ENCODE measurements around the gene EIF2B1.

EIF2B1 gene

GRCh38 chr12:123633379-123634141 lies at the start of gene EIF2B1, which contains the start of gene GTF2H3:
Gene EIF2B1, minus strand, starts transcription at chr12:123633686. Its CDS starts 129 bp downstream, at chr12:123633557.
Gene GTF2H3, plus strand, starts transcription at chr12:123633829. Its CDS starts 31 bp downstream, at chr12:123633860.
- DNase-seq, result peak; percentile 85 to 93 (median 91)

DNA sequence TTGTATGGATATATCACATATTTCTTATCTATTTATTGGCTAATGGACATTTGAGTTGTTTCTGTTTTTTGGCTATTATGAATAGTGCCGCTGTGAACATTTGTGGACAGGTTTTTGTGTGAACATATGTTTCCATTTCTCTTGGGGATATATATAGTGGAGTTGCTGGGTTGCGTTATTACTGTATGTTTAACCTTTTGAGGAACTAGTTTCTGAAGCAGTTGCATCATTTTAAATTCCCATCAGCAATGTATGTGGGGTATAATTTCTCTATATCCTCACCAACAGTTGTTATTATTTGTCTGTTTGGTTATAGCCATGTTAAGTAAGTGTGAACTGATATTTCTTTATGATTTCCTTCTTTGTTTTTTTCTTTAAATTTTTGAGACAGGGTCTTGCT lies 48.1 kb upstream of the EIF2B1 start:
- no peak for DNase-seq

DNA sequence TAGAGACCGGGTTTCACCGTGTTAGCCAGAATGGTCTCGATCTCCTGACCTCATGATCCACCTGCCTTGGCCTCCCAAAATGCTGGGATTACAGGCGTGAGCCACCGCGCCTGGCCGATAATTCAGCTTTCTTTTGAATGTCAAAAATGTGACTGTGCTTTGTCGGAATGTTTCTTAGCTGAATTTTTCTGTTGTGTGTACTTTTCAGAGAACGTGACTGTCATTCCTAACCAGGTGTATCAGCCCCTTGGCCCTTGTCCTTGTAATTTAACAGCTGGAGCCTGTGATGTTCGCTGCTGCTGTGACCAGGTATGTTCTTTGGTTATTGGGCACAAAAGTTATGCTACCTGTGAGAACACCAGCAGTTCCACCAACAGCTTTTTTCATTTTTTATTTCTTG lies 45.5 kb upstream of the EIF2B1 start:
- DNase-seq, result no peak

- no peak for DNase-seq
These were observed 43.3 kb upstream of the EIF2B1 start for GRCh38 chr12:123676616-123677320.

GRCh38 chr12:123675436-123675835 lies 42.0 kb upstream of the EIF2B1 start:
- DNase-seq, result no peak

GRCh38 chr12:123671876-123672275 lies 38.4 kb upstream of the EIF2B1 start:
- DNase-seq, result no peak

GRCh38 chr12:123670882-123671728 lies 37.6 kb upstream of the EIF2B1 start, which contains the start of gene TCTN2:
Gene TCTN2, plus strand, starts transcription at chr12:123671113. Its CDS starts 128 bp downstream, at chr12:123671241.
- peak; percentile 77 to 92 (median 86) for DNase-seq

DNA sequence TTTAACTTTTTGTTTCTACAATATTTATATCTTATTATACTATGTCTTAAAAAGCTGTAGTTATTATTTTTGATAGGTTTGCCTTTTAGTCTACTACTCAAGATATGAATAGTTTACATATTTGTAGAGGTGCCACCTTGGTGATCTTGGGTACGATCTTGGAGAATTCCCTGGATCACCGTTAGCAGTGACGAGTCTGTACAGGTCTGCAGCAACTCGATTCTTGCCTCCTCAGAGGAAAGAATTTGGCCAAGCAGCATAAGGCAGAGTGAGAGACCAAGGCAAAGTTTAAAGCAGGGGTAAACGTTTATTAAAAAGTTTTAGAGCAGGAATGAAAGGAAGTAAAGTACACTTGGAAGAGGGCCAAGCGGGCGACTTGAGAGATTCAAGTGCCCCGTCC lies 34.3 kb upstream of the EIF2B1 start:
- no peak for DNase-seq

- DNase-seq, result no peak
These were observed 26.7 kb upstream of the EIF2B1 start for GRCh38 chr12:123659996-123660727.

- no peak for DNase-seq
These were observed 23.7 kb upstream of the EIF2B1 start for GRCh38 chr12:123657211-123657610.

DNA sequence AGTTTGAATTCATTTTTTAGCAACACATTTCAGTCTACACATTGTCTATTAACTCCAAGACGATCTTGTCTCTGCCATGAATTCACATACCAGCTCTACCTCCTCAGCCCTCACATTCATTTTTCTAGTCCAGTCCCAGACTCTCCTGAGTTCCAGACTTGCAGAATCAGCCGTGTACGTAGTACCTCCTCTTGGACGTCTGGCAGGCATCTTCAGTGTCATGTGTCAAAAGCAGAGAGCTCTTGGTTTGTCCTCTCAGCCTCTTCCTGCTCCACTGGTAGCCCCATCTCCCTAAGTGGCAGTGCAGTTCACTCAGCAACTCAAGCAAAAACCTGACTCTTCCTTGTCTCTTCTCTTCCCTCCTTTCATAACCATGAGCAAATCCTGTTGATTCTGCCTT lies 22.9 kb upstream of the EIF2B1 start:
- DNase-seq, result no peak

- DNase-seq, result no peak
These were observed 21.9 kb upstream of the EIF2B1 start for GRCh38 chr12:123655420-123655819.

- no peak for DNase-seq
These were observed 20.7 kb upstream of the EIF2B1 start for GRCh38 chr12:123654129-123654701.

GRCh38 chr12:123648401-123648800 lies 14.9 kb upstream of the EIF2B1 start:
- no peak for DNase-seq

GRCh38 chr12:123645878-123646277 lies 12.4 kb upstream of the EIF2B1 start:
- DNase-seq, result no peak

- DNase-seq, result no peak
These were observed 11.9 kb upstream of the EIF2B1 start for GRCh38 chr12:123645380-123645779.

DNA sequence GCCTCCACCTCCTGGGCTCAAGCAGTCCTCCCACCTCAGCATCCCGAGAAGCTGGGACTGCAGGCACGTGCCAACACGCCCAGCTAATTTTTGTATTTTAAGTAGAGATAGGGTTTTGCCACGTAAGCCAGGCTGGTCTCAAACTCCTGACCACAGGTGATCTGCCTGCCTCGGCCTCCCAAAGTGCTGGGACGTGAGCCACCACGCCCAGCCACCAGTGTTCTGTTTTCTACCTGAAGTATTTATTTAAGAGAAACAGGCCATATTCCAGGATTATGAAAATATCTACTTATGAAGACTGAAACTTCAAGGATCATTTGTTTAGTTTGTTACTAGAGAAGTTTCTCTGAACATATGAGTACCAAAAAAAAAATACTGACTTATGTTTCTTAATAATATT lies 10.4 kb upstream of the EIF2B1 start:
- no peak for DNase-seq

DNA sequence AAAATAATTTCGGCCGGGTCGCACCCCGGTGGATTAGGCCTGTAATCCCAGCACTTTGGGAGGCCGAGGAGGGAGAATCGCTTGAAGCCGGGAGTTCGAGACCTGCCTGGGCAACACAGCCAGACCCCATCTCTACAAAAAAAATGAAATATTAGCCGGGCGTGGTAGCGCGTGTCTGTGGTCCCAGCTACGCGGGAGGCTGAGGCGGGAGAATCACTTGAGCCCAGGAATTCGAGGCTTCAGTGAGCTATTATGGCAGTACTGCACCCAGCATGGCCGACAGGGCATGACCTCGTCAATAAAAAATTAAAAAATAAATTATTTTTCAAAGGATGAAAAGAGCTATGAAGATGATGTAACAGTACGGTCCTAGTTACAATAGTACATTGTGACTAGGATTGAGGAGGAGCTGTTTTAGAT lies 666 bp upstream of the EIF2B1 start:
- no peak for DNase-seq

DNA sequence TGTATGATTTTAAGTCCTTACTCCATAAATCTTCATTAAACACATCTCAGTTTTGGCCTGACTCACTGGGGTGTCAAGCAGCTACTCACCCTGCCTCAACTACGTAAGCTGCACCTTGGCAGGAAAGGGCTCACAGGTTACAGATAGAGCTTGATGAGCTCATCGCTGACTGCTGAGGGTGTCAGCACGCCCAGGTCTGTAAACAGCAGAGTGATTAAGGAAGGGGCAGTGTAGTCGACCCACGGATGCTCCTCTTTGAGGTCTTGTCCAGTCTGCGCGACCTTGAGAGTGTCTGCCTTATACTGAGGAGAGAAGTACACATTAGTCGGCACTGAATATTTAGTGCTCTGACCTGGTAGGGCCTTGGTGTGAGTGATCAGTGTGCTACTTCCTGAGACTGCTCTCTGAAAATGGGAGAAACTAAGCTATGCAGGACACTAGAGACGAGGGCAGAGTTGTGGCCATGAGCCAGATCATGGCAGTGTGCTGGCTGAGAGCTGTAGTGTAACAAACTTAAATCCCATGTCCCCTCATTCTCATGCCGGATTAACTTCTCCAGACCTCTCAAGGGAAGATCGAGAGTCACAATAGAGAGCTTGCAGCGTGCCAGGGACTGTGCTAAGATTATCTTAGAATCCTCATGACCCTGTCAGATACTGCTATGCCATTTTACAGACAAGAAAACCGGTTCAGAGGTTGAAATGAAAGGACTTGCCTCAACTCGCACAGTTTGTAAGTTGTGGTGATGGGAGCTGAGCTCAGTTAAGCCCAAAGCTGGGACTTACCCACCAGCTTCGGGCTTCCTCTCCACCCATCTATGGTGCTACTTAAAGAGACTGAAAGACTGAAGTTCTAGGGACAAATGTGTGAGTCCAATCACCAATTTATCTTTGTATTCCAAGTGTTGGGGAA lies 11.6 kb downstream of the EIF2B1 start:
- DNase-seq, result no peak

GRCh38 chr12:123621101-123621500 lies 12.4 kb downstream of the EIF2B1 start:
- DNase-seq, result no peak

DNA sequence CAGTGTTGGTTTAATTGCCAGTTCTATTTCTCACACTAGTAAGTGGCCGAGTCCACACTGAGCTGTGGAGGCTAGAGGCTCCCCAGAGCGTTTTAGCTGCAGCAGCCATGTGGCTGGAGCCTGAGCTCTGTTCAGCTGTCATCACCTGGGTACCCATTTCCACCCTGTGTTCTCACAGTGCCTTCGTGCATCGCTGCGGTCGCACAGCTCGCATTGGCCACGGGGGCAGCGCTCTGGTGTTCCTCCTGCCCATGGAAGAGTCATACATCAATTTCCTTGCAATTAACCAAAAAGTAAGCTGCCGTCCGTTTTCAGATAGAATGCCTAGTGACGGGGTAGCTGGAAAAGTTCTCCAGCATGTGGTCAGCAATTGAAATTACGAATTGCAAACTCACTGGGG lies 15.9 kb downstream of the EIF2B1 start:
- no peak for DNase-seq

Measured in activated naive CD4-positive, alpha-beta T cell (primary cell).